GM10266 (cell line): ENCODE measurements around the gene ASAP2.

ENCODE experiments used
- DNase-seq: peaks from one replicate; pipeline ENCODE4 v3.0.0; 2012; ENCODE audit errors: extremely low spot score
- CTCF ChIP-seq: IDR thresholded peaks from 2 replicates; pipeline ENCODE4 v1.5.1; 2012; ENCODE audit warnings: mild to moderate bottlenecking, low read depth; ENCODE audit not compliant: control insufficient read depth, insufficient read depth; ENCODE audit errors: missing control alignments

Gene ASAP2

GRCh38 chr2:9419541-9419940 is 212.9 kb downstream of the ASAP2 start:
- no peak for DNase-seq
- TF ChIP-seq CTCF = no peak

- DNase-seq = no peak
- no peak for TF ChIP-seq CTCF
Observed at GRCh38 chr2:9420495-9420894, 213.9 kb downstream of the ASAP2 start.

GRCh38 chr2:9422321-9423099 is 215.9 kb downstream of the ASAP2 start:
- TF ChIP-seq CTCF = no peak
- DNase-seq = peak; percentile 56

- TF ChIP-seq CTCF = no peak
- peak; percentile 98 for DNase-seq
Observed at GRCh38 chr2:9423100-9423921, 216.7 kb downstream of the ASAP2 start, which contains the start of the genes CPSF3 and ITGB1BP1. CPSF3 (plus strand) TSS chr2:9423654; CDS start chr2:9423774, 120 bp downstream. ITGB1BP1 (minus strand) TSS chr2:9423528; CDS start chr2:9418697, 4,831 bp downstream.

GRCh38 chr2:9423922-9424272 is 217.3 kb downstream of the ASAP2 start:
- TF ChIP-seq CTCF = no peak
- DNase-seq = no peak

GRCh38 chr2:9424447-9425164 is 218.0 kb downstream of the ASAP2 start:
- TF ChIP-seq CTCF = no peak

More at GRCh38 chr2:9424447-9425164, 218.0 kb downstream of the ASAP2 start:
- DNase-seq = no peak
